Rectal smooth muscle tissue (tissue), 1 donor: ENCODE results near the gene ALDOC.

ENCODE experiments used
- H3K27ac ChIP-seq: one replicate; pipeline ENCODE4 v1.7.0; 2013; ENCODE audit warnings: low read depth, low read length, inconsistent platforms
- H3K27me3 ChIP-seq: one replicate; pipeline ENCODE4 v1.7.0; 2013; ENCODE audit warnings: low read length; ENCODE audit not compliant: control insufficient read depth, insufficient read depth
- H3K36me3 ChIP-seq: one replicate; pipeline ENCODE4 v1.7.0; 2013; ENCODE audit warnings: low read length; ENCODE audit not compliant: control insufficient read depth, insufficient read depth
- H3K4me1 ChIP-seq: one replicate; pipeline ENCODE4 v1.7.0; 2013; ENCODE audit warnings: low read length; ENCODE audit not compliant: control insufficient read depth, insufficient read depth
- H3K4me3 ChIP-seq: one replicate; pipeline ENCODE4 v1.7.0; 2013; ENCODE audit warnings: low read length
- H3K9ac ChIP-seq: one replicate; pipeline ENCODE4 v1.7.0; 2013; ENCODE audit warnings: low read length

Gene ALDOC

GRCh38 chr17:28576758-28577465 is at the start of gene ALDOC:
Gene ALDOC (minus strand): TSS chr17:28576895. CDS start chr17:28575532, 1,363 bp downstream.
- Histone ChIP-seq H3K27me3 (no peaks in the 10 kb centered on the region), H3K36me3 (peaks cover 2% of the 10 kb centered on the region), H3K27ac (peak within 1 kb of the TSS; percentile 54), H3K4me1 (peaks cover 5% of the 10 kb centered on the region), H3K4me3 (peak within 1 kb of the TSS; percentile 62), H3K9ac (no peak within 1 kb of the TSS)

- no peak overlapping the region for H3K9ac ChIP-seq
- no peaks in the 10 kb centered on the region for H3K4me1 ChIP-seq
- peaks cover 45% of the 10 kb centered on the region for H3K36me3 ChIP-seq
- no peaks in the 10 kb centered on the region for H3K27me3 ChIP-seq
- H3K27ac ChIP-seq = no peak overlapping the region
- no peak overlapping the region for H3K4me3 ChIP-seq
These were observed 47.5 kb upstream of the ALDOC start for GRCh38 chr17:28624148-28624547.

GRCh38 chr17:28623696-28624095 is 47.0 kb upstream of the ALDOC start:
- Histone ChIP-seq H3K27ac (no peak overlapping the region), H3K9ac (no peak overlapping the region), H3K4me3 (no peak overlapping the region), H3K4me1 (no peaks in the 10 kb centered on the region), H3K36me3 (peaks cover 50% of the 10 kb centered on the region), H3K27me3 (no peaks in the 10 kb centered on the region)

- Histone ChIP-seq H3K4me3 (no peak overlapping the region), H3K9ac (no peak overlapping the region), H3K36me3 (peaks cover 45% of the 10 kb centered on the region), H3K27me3 (no peaks in the 10 kb centered on the region), H3K4me1 (no peaks in the 10 kb centered on the region), H3K27ac (no peak overlapping the region)
These were observed 45.5 kb upstream of the ALDOC start for GRCh38 chr17:28622186-28622585.

GRCh38 chr17:28620010-28620409 is 43.3 kb upstream of the ALDOC start:
- Histone ChIP-seq H3K4me1 (no peaks in the 10 kb centered on the region), H3K36me3 (peaks cover 63% of the 10 kb centered on the region), H3K4me3 (no peak overlapping the region), H3K27ac (no peak overlapping the region), H3K27me3 (no peaks in the 10 kb centered on the region), H3K9ac (no peak overlapping the region)

- no peak overlapping the region for H3K4me3 ChIP-seq
- no peak overlapping the region for H3K27ac ChIP-seq
- H3K27me3 ChIP-seq = no peaks in the 10 kb centered on the region
- H3K4me1 ChIP-seq = no peaks in the 10 kb centered on the region
- H3K9ac ChIP-seq = no peak overlapping the region
- H3K36me3 ChIP-seq = peaks cover 63% of the 10 kb centered on the region
These were observed 41.8 kb upstream of the ALDOC start for GRCh38 chr17:28618464-28618863.

- H3K36me3 ChIP-seq = peaks cover 50% of the 10 kb centered on the region
- no peak overlapping the region for H3K9ac ChIP-seq
- H3K27me3 ChIP-seq = no peaks in the 10 kb centered on the region
- no peaks in the 10 kb centered on the region for H3K4me1 ChIP-seq
- no peak overlapping the region for H3K4me3 ChIP-seq
- H3K27ac ChIP-seq = no peak overlapping the region
These were observed 39.6 kb upstream of the ALDOC start for GRCh38 chr17:28616281-28616680.

- Histone ChIP-seq H3K36me3 (peaks cover 41% of the 10 kb centered on the region), H3K27ac (no peak overlapping the region), H3K9ac (no peak overlapping the region)
These were observed 38.7 kb upstream of the ALDOC start for GRCh38 chr17:28615260-28615940.

GRCh38 chr17:28613931-28614381 is 37.3 kb upstream of the ALDOC start, which contains the start of gene RSKR:
Gene RSKR (minus strand): TSS chr17:28614185. CDS start chr17:28614161, 24 bp downstream.
- Histone ChIP-seq H3K36me3 (peaks cover 27% of the 10 kb centered on the region), H3K27ac (no peak within 1 kb of the TSS), H3K4me3 (no peak within 1 kb of the TSS), H3K27me3 (no peaks in the 10 kb centered on the region), H3K9ac (no peak within 1 kb of the TSS), H3K4me1 (no peaks in the 10 kb centered on the region)

More at GRCh38 chr17:28615260-28615940, 38.7 kb upstream of the ALDOC start:
- no peaks in the 10 kb centered on the region for H3K4me1 ChIP-seq
- no peak overlapping the region for H3K4me3 ChIP-seq
- H3K27me3 ChIP-seq = no peaks in the 10 kb centered on the region

- Histone ChIP-seq H3K4me1 (no peaks in the 10 kb centered on the region), H3K9ac (no peak overlapping the region), H3K27me3 (no peaks in the 10 kb centered on the region), H3K36me3 (peaks cover 22% of the 10 kb centered on the region), H3K27ac (no peak overlapping the region), H3K4me3 (no peak overlapping the region)
These were observed 36.5 kb upstream of the ALDOC start for GRCh38 chr17:28612936-28613872.

GRCh38 chr17:28612531-28612930 is 35.8 kb upstream of the ALDOC start:
- Histone ChIP-seq H3K4me1 (no peaks in the 10 kb centered on the region), H3K4me3 (no peak overlapping the region), H3K9ac (no peak overlapping the region), H3K27ac (no peak overlapping the region), H3K27me3 (no peaks in the 10 kb centered on the region), H3K36me3 (peaks cover 22% of the 10 kb centered on the region)

- no peak overlapping the region for H3K9ac ChIP-seq
- H3K4me1 ChIP-seq = no peaks in the 10 kb centered on the region
- H3K27ac ChIP-seq = no peak overlapping the region
- no peaks in the 10 kb centered on the region for H3K27me3 ChIP-seq
- no peak overlapping the region for H3K4me3 ChIP-seq
- H3K36me3 ChIP-seq = peaks cover 6% of the 10 kb centered on the region
These were observed 33.7 kb upstream of the ALDOC start for GRCh38 chr17:28610376-28610775.
